WI38 (cell line): ENCODE measurements around the gene ABCB6.

ENCODE experiments used
- H3K4me3 ChIP-seq: 2 replicates; pipeline ENCODE4 v1.5.1; 2011; ENCODE audit warnings: low read depth, mild to moderate bottlenecking, control low read depth, low read length
- CTCF ChIP-seq: IDR thresholded peaks from 2 replicates; pipeline ENCODE4 v1.5.1; 2012; ENCODE audit warnings: low read depth, mild to moderate bottlenecking, control low read depth, low read length

Gene ABCB6

GRCh38 chr2:219218217-219218731, 484 bp downstream of the ABCB6 start:
- TF ChIP-seq CTCF, result no peak
- peak overlapping the region; percentile 65 for H3K4me3 ChIP-seq

GRCh38 chr2:219216535-219216915, 2.2 kb downstream of the ABCB6 start:
- no peak overlapping the region for H3K4me3 ChIP-seq
- no peak for TF ChIP-seq CTCF

GRCh38 chr2:219215871-219216534, 2.8 kb downstream of the ABCB6 start:
- TF ChIP-seq CTCF, result no peak
- H3K4me3 ChIP-seq, result no peak overlapping the region

- H3K4me3 ChIP-seq, result no peak overlapping the region
- no peak for TF ChIP-seq CTCF
These were observed 4.0 kb downstream of the ABCB6 start for GRCh38 chr2:219214786-219215185.

- TF ChIP-seq CTCF, result no peak
- H3K4me3 ChIP-seq, result no peak overlapping the region
These were observed 4.6 kb downstream of the ABCB6 start for GRCh38 chr2:219214141-219214540.

- TF ChIP-seq CTCF, result no peak
- H3K4me3 ChIP-seq, result no peak overlapping the region
These were observed 5.2 kb downstream of the ABCB6 start for GRCh38 chr2:219213486-219214071.

- H3K4me3 ChIP-seq, result no peak overlapping the region
- TF ChIP-seq CTCF, result no peak
These were observed 5.7 kb downstream of the ABCB6 start for GRCh38 chr2:219213026-219213415.
